Measurements from ENCODE around the gene BCKDHA. TPM values are rescaled to one million over a fixed set of nuclear protein-coding genes. Genes with fewer than 3 reads are reported as not detected.
"Not testable (repeated sequence)": the region's sequence is repeated elsewhere in the genome, so short reads cannot be mapped to it uniquely, and the experiment has no call there.

Gene BCKDHA
- total RNA-seq, 1 donor from 2014 or later = 11.7 TPM

- no peaks in the 10 kb centered on the region for H3K27me3 Mint-ChIP-seq
- H3K4me1 Mint-ChIP-seq (ENCODE audit: unreplicated experiment) = peaks cover 18% of the 10 kb centered on the region
- no peak overlapping the region for H3K4me3 Mint-ChIP-seq
- H3K36me3 Mint-ChIP-seq = no peaks in the 10 kb centered on the region
- no peak overlapping the region for H3K27ac Mint-ChIP-seq
- DNase-seq (ENCODE audit: extremely low spot score, unreplicated experiment) = no peak
- TF ChIP-seq, protein P1, sequence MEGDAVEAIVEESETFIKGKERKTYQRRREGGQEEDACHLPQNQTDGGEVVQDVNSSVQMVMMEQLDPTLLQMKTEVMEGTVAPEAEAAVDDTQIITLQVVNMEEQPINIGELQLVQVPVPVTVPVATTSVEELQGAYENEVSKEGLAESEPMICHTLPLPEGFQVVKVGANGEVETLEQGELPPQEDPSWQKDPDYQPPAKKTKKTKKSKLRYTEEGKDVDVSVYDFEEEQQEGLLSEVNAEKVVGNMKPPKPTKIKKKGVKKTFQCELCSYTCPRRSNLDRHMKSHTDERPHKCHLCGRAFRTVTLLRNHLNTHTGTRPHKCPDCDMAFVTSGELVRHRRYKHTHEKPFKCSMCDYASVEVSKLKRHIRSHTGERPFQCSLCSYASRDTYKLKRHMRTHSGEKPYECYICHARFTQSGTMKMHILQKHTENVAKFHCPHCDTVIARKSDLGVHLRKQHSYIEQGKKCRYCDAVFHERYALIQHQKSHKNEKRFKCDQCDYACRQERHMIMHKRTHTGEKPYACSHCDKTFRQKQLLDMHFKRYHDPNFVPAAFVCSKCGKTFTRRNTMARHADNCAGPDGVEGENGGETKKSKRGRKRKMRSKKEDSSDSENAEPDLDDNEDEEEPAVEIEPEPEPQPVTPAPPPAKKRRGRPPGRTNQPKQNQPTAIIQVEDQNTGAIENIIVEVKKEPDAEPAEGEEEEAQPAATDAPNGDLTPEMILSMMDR (conservative IDR thresholded peaks at IDR 0.05) = no peak
- no peaks in the 10 kb centered on the region for H3K9me3 Mint-ChIP-seq
Measured at GRCh38 chr19:41402010-41402409, 4.4 kb downstream of the BCKDHA start.

GRCh38 chr19:41403181-41403970, 5.8 kb downstream of the BCKDHA start:
- Mint-ChIP-seq H3K27ac (no peak overlapping the region), H3K9me3 (no peaks in the 10 kb centered on the region), H3K4me1 (ENCODE audit: unreplicated experiment) (peaks cover 17% of the 10 kb centered on the region), H3K27me3 (no peaks in the 10 kb centered on the region), H3K4me3 (no peak overlapping the region), H3K36me3 (no peaks in the 10 kb centered on the region)
- DNase-seq (ENCODE audit: extremely low spot score, unreplicated experiment) = no peak
- TF ChIP-seq, protein P1 (conservative IDR thresholded peaks at IDR 0.05) = no peak

GRCh38 chr19:41405776-41406175, 8.2 kb downstream of the BCKDHA start:
- Mint-ChIP-seq H3K4me3 (no peak overlapping the region), H3K27ac (no peak overlapping the region), H3K9me3 (no peaks in the 10 kb centered on the region), H3K36me3 (no peaks in the 10 kb centered on the region), H3K4me1 (ENCODE audit: unreplicated experiment) (peaks cover 17% of the 10 kb centered on the region), H3K27me3 (no peaks in the 10 kb centered on the region)
- TF ChIP-seq, protein P1 (conservative IDR thresholded peaks at IDR 0.05) = no peak
- no peak for DNase-seq (ENCODE audit: extremely low spot score, unreplicated experiment)

DNA sequence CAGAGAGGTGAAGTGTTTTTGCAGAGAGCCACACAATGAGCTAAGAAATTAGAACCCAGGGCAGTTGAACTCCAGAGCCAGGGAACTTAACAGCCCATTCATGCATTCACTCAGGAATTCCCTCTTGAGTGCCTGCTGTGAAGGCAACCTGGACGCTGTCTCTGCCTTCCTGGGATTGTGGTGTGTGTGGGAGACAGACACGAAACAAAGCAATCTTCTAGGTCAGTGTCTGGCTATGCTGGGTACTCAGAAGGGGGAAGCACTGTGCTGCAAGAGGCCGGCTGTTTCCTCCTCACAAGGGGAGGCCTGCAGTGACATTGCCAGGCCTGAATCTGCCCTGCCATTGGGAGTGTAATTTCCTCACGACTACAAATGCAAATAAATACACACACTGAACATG, 9.7 kb downstream of the BCKDHA start:
- DNase-seq (ENCODE audit: extremely low spot score, unreplicated experiment) = no peak
- H3K4me3 Mint-ChIP-seq = no peak overlapping the region
- H3K27ac Mint-ChIP-seq = peak overlapping the region; percentile 85
- no peaks in the 10 kb centered on the region for H3K36me3 Mint-ChIP-seq
- no peaks in the 10 kb centered on the region for H3K27me3 Mint-ChIP-seq
- TF ChIP-seq, protein P1 (conservative IDR thresholded peaks at IDR 0.05) = no peak
- H3K9me3 Mint-ChIP-seq = no peaks in the 10 kb centered on the region
- peaks cover 17% of the 10 kb centered on the region for H3K4me1 Mint-ChIP-seq (ENCODE audit: unreplicated experiment)

- H3K27me3 Mint-ChIP-seq = no peaks in the 10 kb centered on the region
- no peaks in the 10 kb centered on the region for H3K9me3 Mint-ChIP-seq
- no peak overlapping the region for H3K4me3 Mint-ChIP-seq
- DNase-seq (ENCODE audit: extremely low spot score, unreplicated experiment) = no peak
- peaks cover 17% of the 10 kb centered on the region for H3K4me1 Mint-ChIP-seq (ENCODE audit: unreplicated experiment)
- TF ChIP-seq, protein P1 (conservative IDR thresholded peaks at IDR 0.05) = no peak
- no peak overlapping the region for H3K27ac Mint-ChIP-seq
- H3K36me3 Mint-ChIP-seq = no peaks in the 10 kb centered on the region
Measured at GRCh38 chr19:41408256-41408655, 10.6 kb downstream of the BCKDHA start.

GRCh38 chr19:41408846-41409245, 11.2 kb downstream of the BCKDHA start:
- not testable (repeated sequence) for DNase-seq (ENCODE audit: extremely low spot score, unreplicated experiment); H3K27me3 Mint-ChIP-seq; H3K36me3 Mint-ChIP-seq; H3K9me3 Mint-ChIP-seq; H3K4me3 Mint-ChIP-seq
- Mint-ChIP-seq H3K4me1 (ENCODE audit: unreplicated experiment) (peaks cover 17% of the 10 kb centered on the region), H3K27ac (peak overlapping the region; percentile 88)
